ENCODE measurements around the gene RBM25.
"Not testable (repeated sequence)": the region's sequence is repeated elsewhere in the genome, so short reads cannot be mapped to it uniquely, and the experiment has no call there.

The RBM25 gene

GRCh38 chr14:73058224-73058921, at the start of gene RBM25:
RBM25 (plus strand) TSS chr14:73058534; CDS start chr14:73071642, 13,108 bp downstream.
- peak; percentile 86 to 89 for DNase-seq (ENCODE audit: low read depth in 1 of 2, low spot score in 1 of 2)

DNA sequence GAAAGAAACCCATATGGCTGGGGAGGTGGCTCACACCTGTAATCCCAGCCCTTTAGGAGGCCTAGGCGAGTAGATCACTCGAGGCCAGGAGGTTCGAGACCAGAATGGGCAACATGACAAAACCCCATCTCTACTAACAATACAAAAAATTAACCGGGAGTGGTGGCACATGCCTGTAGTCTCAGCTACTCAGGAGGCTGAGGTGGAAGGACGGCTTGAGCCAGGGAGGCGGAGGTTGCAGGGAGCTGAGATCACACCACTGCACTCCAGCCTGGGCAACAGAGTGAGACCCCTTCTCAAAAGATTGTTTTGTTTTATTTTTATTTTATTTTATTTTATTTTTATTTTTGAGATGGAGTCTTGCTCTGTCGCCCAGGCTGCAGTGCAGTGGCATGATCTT, 47.1 kb upstream of the RBM25 start:
- not testable (repeated sequence) for DNase-seq (ENCODE audit: low read depth in 1 of 2, low spot score in 1 of 2)

- DNase-seq (ENCODE audit: low read depth in 1 of 2, low spot score in 1 of 2), result no peak
These were observed 44.2 kb upstream of the RBM25 start for GRCh38 chr14:73014105-73014504.

DNA sequence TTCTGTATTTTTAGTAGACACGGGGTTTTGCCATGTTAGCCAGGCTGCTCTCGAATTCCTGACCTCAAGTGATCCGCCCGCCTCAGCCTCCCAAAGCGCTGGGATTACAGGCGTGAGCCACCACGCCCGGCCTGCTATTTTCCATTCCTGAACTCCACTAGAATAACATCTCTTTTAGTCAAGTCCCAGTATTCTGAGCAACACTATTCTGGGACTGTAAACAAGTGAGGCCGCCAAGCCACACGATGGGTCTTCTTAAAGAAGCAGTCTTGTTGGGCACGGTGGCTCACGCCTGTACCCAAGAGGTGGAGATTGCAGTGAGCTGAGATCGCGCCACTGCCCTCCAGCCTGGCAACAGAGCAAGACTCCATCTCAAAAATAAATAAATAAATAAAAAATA, 42.8 kb upstream of the RBM25 start:
- not testable (repeated sequence) for DNase-seq (ENCODE audit: low read depth in 1 of 2, low spot score in 1 of 2)

GRCh38 chr14:73016011-73016410, 42.3 kb upstream of the RBM25 start:
- not testable (repeated sequence) for DNase-seq (ENCODE audit: low read depth in 1 of 2, low spot score in 1 of 2)

DNA sequence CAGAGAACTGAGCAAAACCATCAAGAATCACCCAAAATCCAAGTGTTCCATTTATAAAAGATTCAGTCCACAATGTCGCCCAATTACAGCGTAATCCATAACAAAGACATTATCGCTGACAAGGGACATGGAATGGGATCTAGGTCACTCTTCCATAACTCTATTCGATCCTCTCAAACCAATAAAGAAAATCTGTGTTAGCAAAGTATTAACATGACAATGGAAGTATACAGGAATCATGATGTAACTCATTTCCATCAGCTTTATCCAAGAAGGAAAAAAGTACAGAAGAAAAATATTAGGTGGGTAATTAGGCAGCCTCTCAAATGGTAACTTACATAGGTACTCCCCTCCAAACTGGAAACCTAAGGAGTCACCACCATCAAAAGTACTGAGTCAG, 36.3 kb upstream of the RBM25 start:
- no peak for DNase-seq (ENCODE audit: low read depth in 1 of 2, low spot score in 1 of 2)

- no peak for DNase-seq (ENCODE audit: low read depth in 1 of 2, low spot score in 1 of 2)
These were observed 32.8 kb upstream of the RBM25 start for GRCh38 chr14:73025544-73025943.

- DNase-seq (ENCODE audit: low read depth in 1 of 2, low spot score in 1 of 2), result peak in 1 of 2 donors; percentile 1
These were observed 32.0 kb upstream of the RBM25 start for GRCh38 chr14:73026243-73026844.

- peak; percentile 74 to 78 for DNase-seq (ENCODE audit: low read depth in 1 of 2, low spot score in 1 of 2)
These were observed 31.3 kb upstream of the RBM25 start, which contains the start of gene ZFYVE1 for GRCh38 chr14:73026845-73027542. ZFYVE1 (minus strand) TSS chr14:73027106; CDS start chr14:73024508, 2,598 bp downstream.

DNA sequence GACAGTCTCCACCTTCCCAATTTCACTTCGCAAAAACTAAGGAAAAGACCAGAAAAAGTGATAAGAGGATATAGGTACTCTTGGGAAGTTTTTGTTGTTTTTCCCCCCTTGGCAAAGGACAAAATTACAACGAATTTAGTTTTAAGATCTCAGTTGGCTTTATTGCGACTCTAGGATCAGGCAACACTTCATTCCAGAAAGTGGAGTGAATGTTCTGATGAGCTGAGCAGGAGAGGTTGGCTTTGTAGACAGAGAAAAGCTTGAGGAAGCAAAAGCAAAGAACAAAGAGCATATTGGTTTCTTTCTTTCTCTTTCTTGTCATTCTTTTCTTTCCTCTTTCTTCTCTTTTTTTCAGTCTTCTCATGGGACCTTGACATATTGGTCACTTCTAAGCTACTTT, 30.8 kb upstream of the RBM25 start:
- DNase-seq (ENCODE audit: low read depth in 1 of 2, low spot score in 1 of 2), result no peak

DNA sequence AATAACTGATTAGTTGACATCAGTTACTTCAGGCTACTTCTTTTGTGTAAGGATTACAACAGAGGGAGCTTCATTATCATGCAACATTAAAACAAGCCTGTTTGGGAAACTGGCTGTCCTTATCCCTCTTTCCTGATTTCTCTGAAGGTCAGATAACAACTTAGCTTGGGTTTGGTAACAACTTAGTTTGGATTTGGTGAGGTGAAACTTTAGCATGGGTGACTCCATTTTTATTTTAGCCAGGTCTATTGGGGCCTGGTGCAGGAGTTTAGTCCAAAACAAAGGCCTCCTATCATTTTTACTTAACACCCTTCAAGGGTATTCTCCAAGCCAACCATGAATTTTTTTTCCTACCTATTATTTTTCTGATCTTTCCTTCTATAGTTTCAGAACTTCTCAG, 30.4 kb upstream of the RBM25 start:
- DNase-seq (ENCODE audit: low read depth in 1 of 2, low spot score in 1 of 2), result no peak

DNA sequence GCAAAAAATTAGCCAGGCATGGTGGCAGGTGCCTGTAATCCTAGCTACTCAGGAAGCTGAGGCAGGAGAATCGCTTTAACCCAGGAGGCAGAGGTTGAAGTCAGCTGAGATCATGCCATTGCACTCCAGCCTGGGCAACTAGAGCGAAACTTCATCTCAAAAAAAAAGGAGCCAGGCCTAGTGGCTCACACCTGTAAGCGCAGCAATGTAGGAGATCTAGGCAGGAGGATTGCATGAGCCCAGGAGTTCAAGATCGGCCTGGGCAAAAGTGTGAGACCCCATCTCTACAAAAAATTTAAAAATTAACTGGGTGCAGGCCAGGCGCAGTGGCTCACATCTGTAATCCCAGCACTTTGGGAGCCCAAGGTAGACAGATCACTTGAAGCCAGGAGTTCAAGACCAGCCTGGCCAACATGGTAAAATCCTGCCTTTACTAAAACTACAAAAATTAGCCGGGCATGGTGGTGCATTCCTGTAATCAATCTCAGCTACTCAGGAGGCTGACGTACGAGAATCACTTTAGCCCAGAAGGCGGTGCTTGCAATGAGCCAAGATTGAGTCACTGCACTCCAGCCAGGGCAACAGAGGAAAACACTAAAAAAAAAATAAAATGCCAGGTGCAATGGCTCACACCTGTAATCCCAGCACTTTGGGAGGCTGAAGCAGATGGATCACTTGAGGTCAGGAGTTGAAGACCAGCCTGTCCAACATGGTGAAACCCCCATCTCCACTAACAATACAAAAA, 21.5 kb upstream of the RBM25 start:
- not testable (repeated sequence) for DNase-seq (ENCODE audit: low read depth in 1 of 2, low spot score in 1 of 2)

GRCh38 chr14:73047808-73048207, 10.5 kb upstream of the RBM25 start:
- no peak for DNase-seq (ENCODE audit: low read depth in 1 of 2, low spot score in 1 of 2)

- no peak for DNase-seq (ENCODE audit: low read depth in 1 of 2, low spot score in 1 of 2)
These were observed 8.9 kb upstream of the RBM25 start for GRCh38 chr14:73049428-73049827.

DNA sequence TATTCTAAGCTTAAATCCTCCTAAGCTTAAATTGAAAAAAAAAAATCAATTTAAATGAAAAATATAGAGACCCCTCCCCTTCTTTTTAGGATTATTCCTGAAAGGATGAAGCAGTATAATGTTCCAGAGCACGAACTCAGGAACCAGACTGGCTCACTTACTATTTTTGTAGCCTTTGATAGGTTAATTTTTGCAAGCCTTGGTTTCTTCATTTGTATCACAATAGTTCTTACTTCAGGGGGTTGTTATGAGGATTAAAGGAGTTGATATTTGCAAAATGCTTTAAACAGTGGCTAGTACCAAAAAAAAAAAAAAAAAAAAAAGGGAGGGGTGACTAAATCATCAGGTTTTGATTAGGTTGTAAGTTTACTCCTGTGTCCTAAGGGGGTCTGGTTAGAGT, 3.1 kb upstream of the RBM25 start:
- no peak for DNase-seq (ENCODE audit: low read depth in 1 of 2, low spot score in 1 of 2)

DNA sequence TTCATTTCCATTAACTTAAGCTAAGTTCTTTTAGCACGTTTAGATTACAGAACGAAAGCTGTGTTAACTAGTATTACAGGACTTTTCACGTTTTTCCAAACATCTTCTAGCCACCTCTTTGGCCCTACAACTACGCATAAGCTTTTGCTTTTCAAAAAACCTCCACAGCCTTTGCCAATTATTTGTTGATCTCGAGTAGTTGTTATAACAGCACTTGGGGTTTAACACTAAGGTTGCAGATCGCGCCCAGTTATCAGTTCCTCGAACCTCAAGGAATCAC, 450 bp upstream of the RBM25 start:
- no peak for DNase-seq (ENCODE audit: low read depth in 1 of 2, low spot score in 1 of 2)

GRCh38 chr14:73058922-73059673, 764 bp downstream of the RBM25 start:
- no peak for DNase-seq (ENCODE audit: low read depth in 1 of 2, low spot score in 1 of 2)

DNA sequence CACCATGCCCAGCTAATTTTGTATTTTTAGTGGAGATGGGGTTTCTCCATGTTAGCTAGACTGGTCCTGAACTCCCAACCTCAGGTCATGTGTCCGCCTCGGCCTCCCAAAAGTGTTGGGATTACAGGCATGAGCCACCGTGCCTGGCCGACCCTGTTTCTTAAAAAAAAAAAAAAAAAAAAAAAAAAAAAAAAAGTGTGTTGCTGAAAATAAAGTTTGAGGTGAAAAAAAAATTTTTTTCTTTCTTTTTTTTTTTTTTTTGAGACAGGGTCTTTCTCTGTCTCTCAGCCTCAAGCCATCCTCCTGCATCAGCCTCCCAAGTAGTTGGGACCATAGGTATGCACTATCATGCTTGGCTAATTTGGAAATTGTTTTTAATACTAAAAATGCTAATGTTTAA, 11.3 kb downstream of the RBM25 start:
- no peak for DNase-seq (ENCODE audit: low read depth in 1 of 2, low spot score in 1 of 2)

- DNase-seq (ENCODE audit: low read depth in 1 of 2, low spot score in 1 of 2), result no peak
These were observed 32.7 kb downstream of the RBM25 start for GRCh38 chr14:73091044-73091443.

DNA sequence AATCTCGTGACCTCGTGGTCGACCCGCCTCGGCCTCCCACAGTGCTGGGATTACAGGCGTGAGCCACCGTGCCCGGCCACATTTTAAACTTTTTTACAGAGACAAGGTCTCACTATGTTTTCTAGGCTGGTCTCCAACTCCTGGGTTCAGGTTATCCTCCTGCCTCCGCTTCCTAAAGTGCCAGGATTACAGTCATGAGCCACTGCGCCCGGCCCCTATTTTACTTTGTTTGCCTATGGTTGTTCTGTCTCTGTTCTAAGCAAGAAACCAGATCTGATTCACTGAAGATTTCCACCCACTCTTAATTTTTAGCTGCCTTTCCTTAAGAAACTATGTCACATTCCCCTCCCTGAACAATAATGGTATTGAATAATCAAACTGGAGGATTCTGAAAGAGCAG, 39.1 kb downstream of the RBM25 start:
- DNase-seq (ENCODE audit: low read depth in 1 of 2, low spot score in 1 of 2), result no peak

DNA sequence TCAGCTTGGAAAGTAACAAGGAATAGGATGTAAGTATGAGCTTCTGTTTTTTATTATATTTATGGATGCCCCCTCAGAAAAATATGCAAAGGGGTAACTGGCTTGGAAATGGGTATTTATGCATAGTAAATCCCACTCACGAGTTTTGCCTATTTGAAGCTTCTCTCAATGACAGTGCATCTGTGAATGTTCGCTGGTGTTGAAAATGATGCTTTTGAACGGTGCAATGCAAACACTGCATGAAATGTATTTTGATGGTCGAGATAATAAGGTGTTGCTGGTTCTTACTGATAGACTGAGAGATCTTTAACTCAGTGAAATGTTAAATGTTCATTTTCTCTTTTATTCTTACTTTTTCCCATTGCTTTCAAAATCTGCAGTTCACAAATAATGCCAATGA, 42.0 kb downstream of the RBM25 start:
- DNase-seq (ENCODE audit: low read depth in 1 of 2, low spot score in 1 of 2), result no peak
